HepG2 (cell line): ENCODE data around the gene TREH. TPM values are rescaled to one million over a fixed set of nuclear protein-coding genes. Genes with fewer than 3 reads are reported as not detected.

Experiments used
- ATAC-seq: fragments of 200-7000 bp; cut with Tn5 transposase; 3 replicates; pipeline ENCODE4 v1.9.1; 2020; ENCODE audit warnings: mild to moderate bottlenecking, moderate library complexity
- BruUV-seq: library from RNA; stranded (reverse); fragments of 400-500 nt; replicated peaks from 2 replicates; lab custom pipeline; 2021; lab: Mats Ljungman, UMichigan
- CTCF ChIA-PET: fragments of 300-600 bp; formaldehyde crosslinking; extraction: SDS; loops from one replicate; lab custom pipeline; 2021; ENCODE audit warnings: low total read pairs, inconsistent platforms, low intra/inter-chr PET ratio; lab: Yijun Ruan, JAX
- POLR2A ChIA-PET: fragments of 350-600 bp; sonication (Branson Sonifier 250); formaldehyde crosslinking; loops from one replicate; lab custom pipeline; 2020; ENCODE audit warnings: antibody characterized with exemption, inconsistent platforms; lab: Yijun Ruan, JAX
- DNase-seq: peaks from one replicate; pipeline ENCODE4 v3.0.0-alpha.2; 2015; ENCODE audit warnings: low spot score
- FAIRE-seq: peaks from 3 replicates; lab custom pipeline; 2011; peaks lifted over from hg19 to GRCh38; lab: Jason Lieb, UNC
- H2AFZ ChIP-seq: one replicate; pipeline ENCODE4 v1.6.1; 2011; ENCODE audit warnings: low read length, inconsistent platforms
- H3K27ac ChIP-seq: fragments of 300-600 bp; 3 replicates; pipeline ENCODE4 v1.8.0; 2011; ENCODE audit warnings: mixed run types, mild to moderate bottlenecking, mixed read lengths, low read length, inconsistent platforms; ENCODE audit not compliant: insufficient read depth; ENCODE audit errors: extremely low read length
- H3K27me3 ChIP-seq, 2 experiments: fragments of 200-600 bp in 1 of 2; 2 replicates in 1 of 2; 3 replicates in 1 of 2; pipeline versions ENCODE4 v1.6.0 to v1.8.0; 2011; ENCODE audit warnings: low read length in 2 of 2, mild to moderate bottlenecking in 2 of 2, moderate library complexity in 2 of 2, inconsistent platforms in 1 of 2; ENCODE audit not compliant: insufficient read depth in 2 of 2, control insufficient read depth in 1 of 2
- H3K36me3 ChIP-seq, 2 experiments: fragments of 200-600 bp in 1 of 2; replicated peaks in 1 of 2; 2 replicates in 1 of 2; 3 replicates in 1 of 2; pipeline versions ENCODE4 v1.5.1 to v1.8.0; 2011; ENCODE audit warnings: low read length in 2 of 2, inconsistent platforms in 1 of 2; ENCODE audit not compliant: insufficient read depth in 2 of 2, control insufficient read depth in 1 of 2
- H3K4me1 ChIP-seq: 2 replicates; pipeline ENCODE4 v1.5.1; 2012; ENCODE audit warnings: low read length, inconsistent platforms; ENCODE audit not compliant: insufficient read depth
- H3K4me2 ChIP-seq: 2 replicates; pipeline ENCODE4 v1.6.0; 2011; ENCODE audit warnings: low read depth, low read length, inconsistent platforms
- H3K4me3 ChIP-seq, 3 experiments: fragments of 200-600 bp in 1 of 3; sonication (generic), shearing (Covaris generic) in 1 of 3; replicated peaks in 1 of 3; 2 replicates each; pipeline ENCODE4 v1.5.1; 2011 to 2016; ENCODE audit warnings: low read length in 3 of 3, inconsistent platforms in 2 of 3, low read depth in 2 of 3, mild to moderate bottlenecking in 2 of 3, control low read depth in 1 of 3, mixed read lengths in 1 of 3; ENCODE audit not compliant: insufficient read depth in 1 of 3
- H3K79me2 ChIP-seq: one replicate; pipeline ENCODE4 v1.6.1; 2011; ENCODE audit warnings: low read length, inconsistent platforms; ENCODE audit not compliant: insufficient read depth
- H3K9ac ChIP-seq: 2 replicates; pipeline ENCODE4 v1.6.0; 2011; ENCODE audit warnings: mild to moderate bottlenecking, low read depth, low read length, inconsistent platforms; ENCODE audit not compliant: insufficient read depth
- H3K9me3 ChIP-seq: 2 replicates; pipeline ENCODE4 v1.5.1; 2012; ENCODE audit warnings: mild to moderate bottlenecking, low read length
- H4K20me1 ChIP-seq: 2 replicates; pipeline ENCODE4 v1.6.0; 2011; ENCODE audit warnings: inconsistent platforms, mild to moderate bottlenecking, low read length, moderate library complexity; ENCODE audit not compliant: insufficient read depth
- MXD3 ChIP-seq: IDR thresholded peaks from 2 replicates; pipeline ENCODE4 v1.6.1; 2016; ENCODE audit warnings: mild to moderate bottlenecking, missing biosample characterization, missing genetic modification reagents
- POLR2A ChIP-seq, 2 experiments: IDR thresholded peaks; 2 replicates each; pipeline ENCODE4 v1.6.1; 2011; ENCODE audit warnings: low read depth in 2 of 2, low read length in 2 of 2, mild to moderate bottlenecking in 1 of 2, moderate library complexity in 1 of 2; ENCODE audit not compliant: insufficient read depth in 1 of 2
- SMAD3 ChIP-seq: sonication (generic); formaldehyde crosslinking; IDR thresholded peaks from 2 replicates; pipeline ENCODE4 v1.4.0; 2020; ENCODE audit warnings: missing genetic modification reagents
- ZFX ChIP-seq: sonication (generic); formaldehyde crosslinking; IDR thresholded peaks from 2 replicates; pipeline ENCODE4 v1.4.0; 2020; ENCODE audit warnings: mild to moderate bottlenecking, low read depth, missing genetic modification reagents, moderate library complexity
- ZNF335 ChIP-seq: sonication (generic); formaldehyde crosslinking; IDR thresholded peaks from 2 replicates; pipeline ENCODE4 v1.4.0; 2020; ENCODE audit warnings: missing genetic modification reagents
- ZNF558 ChIP-seq: sonication (generic); formaldehyde crosslinking; IDR thresholded peaks from 2 replicates; pipeline ENCODE4 v1.9.0; 2022; ENCODE audit warnings: mild to moderate bottlenecking, missing genetic modification reagents, borderline replicate concordance
- ZNF589 ChIP-seq: sonication (generic); formaldehyde crosslinking; conservative IDR thresholded peaks from 2 replicates; pipeline ENCODE4 v1.8.0; 2022; ENCODE audit warnings: mild to moderate bottlenecking, moderate library complexity, missing genetic modification reagents
- ZNF607 ChIP-seq: sonication (generic); formaldehyde crosslinking; IDR thresholded peaks from 2 replicates; pipeline ENCODE4 v1.5.1; 2020; ENCODE audit warnings: missing genetic modification reagents, mild to moderate bottlenecking, borderline replicate concordance
- WGBS: methylation state at CpG from one replicate; pipeline ENCODE4 v1.1.6; 2017; ENCODE audit warnings: low lambda C conversion rate; 5-methylcytosine and 5-hydroxymethylcytosine counted together
- in situ Hi-C: cut with HindIII; loops from 2 replicates; pipeline ENCODE4 v1.10.0; 2017; ENCODE audit warnings: low pct_unique_long_range_greater_than_20kb; ENCODE audit not compliant: extremely low pct_ligation_motif_present
- intact Hi-C: fragments of 100-400 bp; cut with micrococcal nuclease; formaldehyde crosslinking; loops from one replicate; pipeline ENCODE4 v1.10.0; 2022; ENCODE audit not compliant: unreplicated experiment
- polyA plus RNA-seq, 8 experiments: library from polyadenylated mRNA; depleted of rRNA in 3 of 8; stranded (reverse) in 7 of 8; unstranded in 1 of 8; fragments of >200 nt; fragmentation: Illumina TruSeq in 4 of 8; extraction: Trizol in 4 of 8; gene quantifications; 2 replicates each; pipeline versions ENCODE4 v1.2.1 to v1.2.3, GENCODE V29; 2011 to 2016; ENCODE audit warnings: low read depth in 4 of 8, missing spikeins in 1 of 8, mixed read lengths in 1 of 8; ENCODE audit not compliant: insufficient read depth in 1 of 8
- total RNA-seq, 5 experiments: library from RNA; depleted of rRNA; stranded (reverse); fragments of >200 nt; fragmentation: Illumina TruSeq; extraction: Trizol; gene quantifications; 2 replicates each; pipeline ENCODE4 v1.2.3, GENCODE V29; 2016; ENCODE audit warnings: low read depth in 1 of 5

TREH gene
- total and polyA plus RNA-seq, 2 of the 13 experiments (the other 11 are each of a cell fraction or from before 2014, with no cell fraction given): 0.53 to 0.86 TPM

GRCh38 chr11:118619444-118620197 is 59.8 kb downstream of the TREH start:
- Histone ChIP-seq H3K79me2 (peaks cover 9% of the 10 kb centered on the region), H3K9ac (peak overlapping the region; percentile 82; the same call in 1 of the 2 replicates), H2AFZ (no peak overlapping the region), H3K4me1 (peaks cover 73% of the 10 kb centered on the region), H3K27ac (peak overlapping the region; percentile 95), H3K4me3 (peak overlapping the region; percentile 81 to 97 (median 87)), H4K20me1 (no peaks in the 10 kb centered on the region), H3K4me2 (peak overlapping the region; percentile 98), H3K9me3 (no peaks in the 10 kb centered on the region), H3K36me3 (no peaks in the 10 kb centered on the region; a peak in 1 of 5 replicates), H3K27me3 (no peaks in the 10 kb centered on the region; a peak in 1 of 5 replicates)
- DNase-seq (no peak), ATAC-seq (no peak), FAIRE-seq (no peak)
- no peak for TF ChIP-seq ZNF335 (CRISPR knock-in tag)
- no peak for TF ChIP-seq SMAD3 (CRISPR knock-in tag)
- TF ChIP-seq ZNF607 (CRISPR knock-in tag): no peak
- no peak for TF ChIP-seq ZNF558 (CRISPR knock-in tag)
- peak; percentile 31; the same call in 1 of the 2 replicates for TF ChIP-seq ZNF589 (CRISPR knock-in tag)
- no TSS peak for BruUV-seq
- ChIA-PET POLR2A (interaction anchor here (1.0 to 2.7 kb wide), 4 partner anchors 10 to 20 kb away, joined by 3 to 83 read pairs (median 10); partner anchors contain the start of gene PHLDB1), CTCF (no interaction called here)
- intact Hi-C loops (loop anchor here (5.0 kb wide), 1 partner anchor 38 kb away; no protein-coding TSS in a partner anchor), in situ Hi-C loops (no loop called here)
- WGBS: 80% methylated on average over 6 of the region's 6 CpGs

- Histone ChIP-seq H3K4me1 (peaks cover 76% of the 10 kb centered on the region), H3K27me3 (no peaks in the 10 kb centered on the region; a peak in 1 of 5 replicates), H4K20me1 (no peaks in the 10 kb centered on the region), H3K4me2 (no peak overlapping the region), H3K4me3 (no peak overlapping the region), H3K36me3 (peaks cover 0 to 1% of the 10 kb centered on the region in 2 experiments; a peak in 1 of 5 replicates), H2AFZ (no peak overlapping the region), H3K9me3 (no peaks in the 10 kb centered on the region), H3K9ac (no peak overlapping the region), H3K79me2 (peaks cover 9% of the 10 kb centered on the region), H3K27ac (no peak overlapping the region)
- in situ Hi-C loops: no loop called here
- ChIA-PET POLR2A (interaction anchor here (1.0 to 1.1 kb wide), 2 partner anchors 10 to 12 kb away, joined by 3 to 6 read pairs; partner anchors contain the start of gene PHLDB1), CTCF (no interaction called here)
- no peak for DNase-seq
- FAIRE-seq: no peak
- 0 out of 2 replicates have a peak, but pooled peaks have one; percentile 15 for TF ChIP-seq ZFX
- peak in 1 of 2 experiments; percentile 11; a peak in 1 of 4 replicates for TF ChIP-seq POLR2A (IDR thresholded peaks at IDR 0.05; ENCODE audit: insufficient read depth in 1 of 2, low read depth in 2 of 2, low read length in 2 of 2)
- TF ChIP-seq MXD3 (CRISPR knock-in tag): no peak
- intact Hi-C loops: no loop called here
- ATAC-seq: no peak
- no TSS peak for BruUV-seq
- 81% methylated on average over 3 of the region's 4 CpGs for WGBS
Measured at GRCh38 chr11:118618991-118619375, 60.5 kb downstream of the TREH start.
